Muscle layer of duodenum (tissue), 2 donors: ENCODE data around the gene TSPAN17.
A peak's percentile ranks its signal among the peaks of the same experiment; 100 is the strongest.

Experiments
- H3K27ac ChIP-seq: one replicate; pipeline ENCODE4 v1.7.0; 2013; ENCODE audit warnings: mild to moderate bottlenecking, low read length
- H3K27me3 ChIP-seq: one replicate; pipeline ENCODE4 v1.7.0; 2013; ENCODE audit warnings: low read depth, mild to moderate bottlenecking, control low read depth, low read length
- H3K36me3 ChIP-seq, 2 donors: one replicate each; pipeline ENCODE4 v1.7.0; 2013; ENCODE audit warnings: low read length in 2 of 2, control low read depth in 1 of 2, mild to moderate bottlenecking in 1 of 2; ENCODE audit not compliant: insufficient read depth in 2 of 2, control insufficient read depth in 1 of 2
- H3K4me1 ChIP-seq, 2 donors: one replicate each; pipeline ENCODE4 v1.7.0; 2013; ENCODE audit warnings: low read length in 2 of 2, mild to moderate bottlenecking in 2 of 2, control low read depth in 1 of 2, moderate library complexity in 1 of 2; ENCODE audit not compliant: insufficient read depth in 2 of 2, control insufficient read depth in 1 of 2
- H3K4me3 ChIP-seq, 2 donors: one replicate each; pipeline ENCODE4 v1.7.0; 2013; ENCODE audit warnings: low read length in 2 of 2, low read depth in 1 of 2, mild to moderate bottlenecking in 1 of 2
- H3K9me3 ChIP-seq, 2 donors: one replicate each; pipeline ENCODE4 v1.7.0; 2013; ENCODE audit warnings: low read length in 2 of 2, control low read depth in 1 of 2, mild to moderate bottlenecking in 1 of 2; ENCODE audit not compliant: control insufficient read depth in 1 of 2
- donor health status: healthy.

The TSPAN17 gene

DNA sequence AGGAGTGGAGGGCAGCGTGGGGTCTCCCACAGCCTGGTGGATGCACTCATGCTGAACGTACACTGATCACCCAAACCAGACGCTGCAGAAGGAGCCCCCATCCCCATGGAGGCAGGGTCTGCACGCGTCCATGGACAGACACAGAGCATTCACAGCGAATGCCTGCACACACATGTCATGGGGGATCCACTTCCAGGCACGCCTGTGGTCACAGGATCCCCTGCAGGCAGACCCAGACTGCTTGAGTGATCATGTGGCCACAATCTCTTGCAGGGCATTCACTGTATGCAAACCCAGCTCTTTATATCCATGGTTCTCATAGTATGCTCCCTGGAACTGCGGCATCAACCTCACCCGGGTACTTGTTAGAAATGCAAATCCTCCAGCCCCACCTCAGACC is 22.3 kb upstream of the TSPAN17 start:
- peaks cover 0 to 29% of the 10 kb centered on the region in 2 donors for H3K4me1 ChIP-seq
- H3K27me3 ChIP-seq, result peaks cover 58% of the 10 kb centered on the region
- no peaks in the 10 kb centered on the region for H3K36me3 ChIP-seq
- H3K27ac ChIP-seq, result no peak overlapping the region
- no peak overlapping the region for H3K4me3 ChIP-seq
- no peaks in the 10 kb centered on the region for H3K9me3 ChIP-seq

DNA sequence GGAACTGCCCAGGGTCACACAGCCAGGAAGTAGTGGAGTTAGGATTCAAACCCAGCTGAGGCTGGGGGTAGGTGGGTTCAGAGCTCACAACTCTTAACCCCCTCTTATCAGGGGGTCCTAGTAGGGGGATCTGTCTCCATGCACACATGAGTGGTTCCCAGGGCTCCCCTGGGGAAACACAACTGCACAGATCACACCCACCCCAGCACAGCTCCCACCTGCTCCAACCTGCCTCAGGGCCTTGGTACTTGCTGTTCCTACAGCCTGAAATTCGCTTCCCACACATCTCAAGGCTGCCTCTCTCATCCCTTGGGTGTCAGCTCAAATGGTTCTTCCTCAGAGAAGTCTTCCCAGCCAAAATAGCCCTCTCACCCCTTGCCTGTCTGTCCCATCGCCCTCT is 21.8 kb upstream of the TSPAN17 start:
- Histone ChIP-seq H3K27ac (no peak overlapping the region), H3K4me3 (no peak overlapping the region), H3K27me3 (peaks cover 56% of the 10 kb centered on the region), H3K4me1 (peaks cover 0 to 29% of the 10 kb centered on the region in 2 donors), H3K9me3 (no peaks in the 10 kb centered on the region), H3K36me3 (no peaks in the 10 kb centered on the region)

DNA sequence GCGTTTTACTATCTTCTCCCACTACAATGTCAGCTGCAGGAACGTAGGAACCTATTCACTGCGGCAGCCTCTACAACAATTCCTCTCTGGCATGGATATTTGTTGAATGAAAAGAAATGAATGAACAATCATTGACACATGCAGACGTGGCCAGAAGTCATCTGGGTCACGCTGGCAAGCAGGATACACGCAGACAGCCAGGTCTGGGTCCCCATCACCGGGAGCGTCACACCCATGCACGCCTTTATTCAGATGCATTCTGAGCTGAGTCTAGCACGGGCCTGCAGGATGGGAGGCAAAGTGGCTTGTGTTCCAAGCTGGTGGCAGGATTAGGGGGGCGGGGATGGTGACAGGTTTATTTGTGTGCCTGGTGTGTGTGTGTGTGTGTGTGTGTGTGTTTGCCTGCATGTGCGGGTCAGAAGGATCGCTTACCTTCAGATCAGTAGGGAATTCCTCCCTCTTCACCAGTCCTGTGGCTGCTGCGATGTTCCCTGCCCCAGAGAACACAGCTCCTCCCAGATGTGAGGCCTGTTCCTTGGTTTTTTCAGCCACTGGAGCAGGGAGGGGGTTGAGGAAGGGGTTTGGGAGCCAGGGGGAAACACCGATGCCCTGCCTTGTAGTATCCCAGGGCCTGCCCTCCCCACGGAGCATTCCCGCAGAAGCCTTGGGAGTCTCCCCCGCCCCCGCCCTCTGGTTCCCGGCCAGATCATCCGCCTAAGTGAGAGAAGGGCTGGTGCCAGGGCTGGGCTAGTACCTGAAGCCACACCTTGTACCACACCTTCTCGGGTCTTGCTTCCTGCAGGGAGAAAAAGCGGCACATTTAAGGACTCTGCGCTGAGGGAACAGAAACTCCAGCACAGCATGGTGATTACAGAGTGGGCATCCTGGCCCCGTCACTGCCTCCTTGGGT is 21.1 kb upstream of the TSPAN17 start:
- H3K4me3 ChIP-seq, result no peak overlapping the region
- peaks cover 0 to 24% of the 10 kb centered on the region in 2 donors for H3K4me1 ChIP-seq
- H3K27ac ChIP-seq, result no peak overlapping the region
- H3K36me3 ChIP-seq, result no peaks in the 10 kb centered on the region
- peaks cover 56% of the 10 kb centered on the region for H3K27me3 ChIP-seq
- H3K9me3 ChIP-seq, result no peaks in the 10 kb centered on the region

DNA sequence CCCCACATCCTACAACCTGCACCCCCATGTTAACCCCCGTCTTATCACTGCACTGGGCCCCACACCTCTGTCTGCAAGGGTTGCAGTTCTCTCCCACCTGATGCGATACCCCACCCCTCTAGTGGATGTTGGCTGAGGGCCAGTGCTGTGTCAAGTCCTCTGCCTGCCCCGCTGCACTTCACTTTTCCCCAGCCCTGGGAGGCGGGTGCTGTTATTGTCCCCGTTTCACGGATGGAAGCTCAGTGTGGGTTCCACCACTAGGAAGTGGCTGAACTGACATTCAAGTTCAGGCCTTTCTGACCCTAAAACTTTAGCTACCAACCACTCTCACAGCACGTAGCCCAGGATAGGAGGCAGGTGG is 20.4 kb upstream of the TSPAN17 start:
- Histone ChIP-seq H3K36me3 (no peaks in the 10 kb centered on the region), H3K4me3 (no peak overlapping the region), H3K27ac (no peak overlapping the region), H3K4me1 (peaks cover 0 to 18% of the 10 kb centered on the region in 2 donors), H3K27me3 (peaks cover 52% of the 10 kb centered on the region), H3K9me3 (no peaks in the 10 kb centered on the region)

DNA sequence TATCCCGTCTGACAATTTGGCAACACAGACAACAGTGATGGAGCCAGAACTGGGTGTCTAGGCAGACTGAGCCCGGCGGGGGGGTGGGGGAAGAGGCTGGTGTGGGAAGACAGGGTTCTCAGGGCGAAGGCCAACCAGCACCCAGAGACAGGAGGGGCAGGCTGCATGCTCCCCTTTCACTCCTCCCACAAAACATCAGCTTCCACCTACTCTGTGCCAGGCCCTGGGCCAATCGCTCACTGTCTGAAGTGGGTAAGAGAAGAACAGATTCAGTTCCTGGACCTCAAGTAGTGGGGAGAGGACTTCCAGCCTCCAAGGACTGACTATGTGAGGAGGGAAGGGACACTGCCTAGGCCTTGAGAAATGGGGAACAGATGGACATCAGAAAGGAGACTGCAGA is 19.7 kb upstream of the TSPAN17 start:
- Histone ChIP-seq H3K27me3 (peaks cover 50% of the 10 kb centered on the region), H3K4me3 (no peak overlapping the region), H3K4me1 (peaks cover 0 to 17% of the 10 kb centered on the region in 2 donors)

DNA sequence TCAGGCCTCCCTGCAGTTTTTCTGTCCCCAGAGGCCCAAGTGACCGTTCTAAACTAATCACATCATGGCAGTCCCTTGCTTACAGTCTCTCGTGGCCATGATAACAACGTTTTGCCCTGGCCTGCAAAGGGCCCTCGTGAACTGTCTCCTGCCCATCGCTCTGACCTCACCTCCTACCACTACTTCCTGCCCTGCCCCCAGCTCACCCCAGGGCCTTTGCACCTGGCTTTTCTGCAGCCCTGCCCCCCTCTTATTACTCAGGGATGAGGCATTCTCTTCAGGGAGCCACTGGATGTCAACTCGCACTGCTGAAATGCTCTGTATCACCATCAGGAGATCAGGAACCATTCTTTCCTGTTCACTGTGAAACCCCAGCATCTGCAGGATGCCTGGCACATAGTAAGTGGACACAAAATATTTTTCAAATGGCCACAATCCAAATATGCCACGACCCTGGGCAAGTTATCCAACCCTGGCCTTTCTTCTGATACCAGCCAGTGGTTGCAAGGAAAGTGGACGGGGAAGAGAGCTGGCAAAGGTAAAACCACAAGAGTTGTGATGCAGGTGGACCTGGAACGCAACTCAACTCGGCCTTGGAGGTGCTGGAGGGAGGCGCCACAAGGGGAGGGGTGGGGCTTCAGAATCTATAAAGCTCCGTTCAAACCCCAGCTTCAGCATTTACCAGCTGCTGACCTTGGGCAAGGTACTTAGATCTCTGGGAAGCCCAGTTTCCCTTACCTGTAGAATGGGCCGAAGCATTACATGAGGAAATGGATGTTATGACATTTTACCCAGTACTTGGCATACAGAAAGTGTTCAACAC is 18.7 kb upstream of the TSPAN17 start:
- Histone ChIP-seq H3K4me3 (no peak overlapping the region), H3K27me3 (peaks cover 50% of the 10 kb centered on the region), H3K4me1 (peaks cover 0 to 17% of the 10 kb centered on the region in 2 donors), H3K36me3 (no peaks in the 10 kb centered on the region), H3K27ac (no peak overlapping the region), H3K9me3 (no peaks in the 10 kb centered on the region)

More for the DNA sequence above, 19.7 kb upstream of the TSPAN17 start:
- no peaks in the 10 kb centered on the region for H3K36me3 ChIP-seq
- H3K9me3 ChIP-seq, result no peaks in the 10 kb centered on the region
- no peak overlapping the region for H3K27ac ChIP-seq

DNA sequence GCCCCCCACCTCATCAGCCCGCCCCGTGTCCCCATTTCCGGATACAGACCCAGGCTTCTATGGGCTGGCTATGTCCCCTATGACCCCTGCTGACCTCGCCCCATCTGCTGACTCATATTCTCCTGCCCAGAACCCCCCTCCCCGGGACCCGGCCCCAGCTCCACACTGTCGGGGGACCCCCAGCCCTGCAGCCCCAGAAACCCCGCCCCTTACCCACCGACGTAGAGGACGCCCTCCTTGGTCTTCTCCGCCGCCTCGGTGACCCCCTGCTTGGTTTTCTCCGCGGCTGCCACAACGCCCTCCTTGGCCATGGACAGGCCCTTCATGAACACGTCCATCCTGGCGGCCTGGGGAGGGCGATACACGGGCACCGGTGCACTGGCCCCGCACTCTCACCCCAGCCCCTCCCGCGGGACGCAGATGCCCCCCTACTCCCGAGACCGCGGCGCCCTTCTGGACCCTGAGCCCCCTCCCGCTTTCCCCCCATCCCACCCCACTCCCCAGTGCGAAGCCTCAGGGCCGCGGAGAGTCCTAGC is 17.9 kb upstream of the TSPAN17 start:
- H3K4me1 ChIP-seq, result peaks cover 0 to 17% of the 10 kb centered on the region in 2 donors
- no peak overlapping the region for H3K27ac ChIP-seq
- no peaks in the 10 kb centered on the region for H3K36me3 ChIP-seq
- H3K9me3 ChIP-seq, result no peaks in the 10 kb centered on the region
- H3K27me3 ChIP-seq, result peaks cover 50% of the 10 kb centered on the region
- peak overlapping the region in 1 of 2 donors; percentile 57 for H3K4me3 ChIP-seq

DNA sequence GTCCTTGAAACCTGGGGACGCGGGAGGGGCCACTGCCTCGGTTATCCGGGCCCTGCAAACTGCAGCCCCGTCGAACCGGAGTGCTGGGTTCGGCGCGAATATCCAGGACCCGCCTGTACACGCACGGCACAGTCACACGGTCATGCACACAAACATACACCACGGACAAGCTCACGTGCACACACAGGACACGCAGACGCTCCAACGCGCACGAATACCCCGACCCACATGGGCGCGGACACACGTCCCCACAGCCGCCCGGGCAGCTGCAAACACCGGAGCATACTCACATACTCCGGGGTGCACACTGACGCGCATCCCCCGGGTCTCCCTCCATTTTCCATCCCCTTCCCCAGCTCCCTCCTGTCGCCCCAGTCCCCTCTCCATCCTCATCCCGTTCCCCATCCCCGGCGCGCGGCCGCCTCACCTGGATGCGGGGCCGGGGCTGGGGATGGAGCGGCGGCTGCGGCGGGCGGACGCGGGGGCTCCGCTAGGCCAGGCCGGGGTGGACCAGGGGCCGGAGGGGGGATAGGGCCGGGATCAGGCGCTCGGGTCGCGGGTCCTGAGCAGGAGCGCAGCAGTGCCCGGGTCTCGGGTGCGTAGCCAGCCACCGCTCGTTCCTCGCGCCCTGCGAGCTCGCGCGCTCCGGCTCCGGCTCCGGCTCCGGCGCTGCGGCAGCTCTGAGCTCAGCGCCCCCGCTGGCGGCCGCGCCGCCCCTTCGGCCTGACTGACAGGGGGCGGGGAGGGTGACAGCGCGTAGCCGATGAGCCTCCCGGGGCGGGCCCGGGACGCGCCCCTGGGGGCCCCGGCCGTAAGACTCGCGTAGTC is 17.2 kb upstream of the TSPAN17 start, which contains the start of the genes EIF4E1B and SNCB:
Gene EIF4E1B (plus strand): TSS at position 823 of the 828 bp plus-strand sequence. CDS start 12,113 bp downstream, outside the sequence.
Gene SNCB (minus strand): TSS at position 682 of the 828 bp plus-strand sequence. CDS start 880 bp downstream, outside the sequence.
- Histone ChIP-seq H3K9me3 (no peaks in the 10 kb centered on the region), H3K4me3 (peak within 1 kb of the TSS in 1 of 2 donors; percentile 57), H3K4me1 (peaks cover 0 to 17% of the 10 kb centered on the region in 2 donors), H3K27me3 (peaks cover 50% of the 10 kb centered on the region), H3K27ac (no peak within 1 kb of the TSS), H3K36me3 (no peaks in the 10 kb centered on the region)

DNA sequence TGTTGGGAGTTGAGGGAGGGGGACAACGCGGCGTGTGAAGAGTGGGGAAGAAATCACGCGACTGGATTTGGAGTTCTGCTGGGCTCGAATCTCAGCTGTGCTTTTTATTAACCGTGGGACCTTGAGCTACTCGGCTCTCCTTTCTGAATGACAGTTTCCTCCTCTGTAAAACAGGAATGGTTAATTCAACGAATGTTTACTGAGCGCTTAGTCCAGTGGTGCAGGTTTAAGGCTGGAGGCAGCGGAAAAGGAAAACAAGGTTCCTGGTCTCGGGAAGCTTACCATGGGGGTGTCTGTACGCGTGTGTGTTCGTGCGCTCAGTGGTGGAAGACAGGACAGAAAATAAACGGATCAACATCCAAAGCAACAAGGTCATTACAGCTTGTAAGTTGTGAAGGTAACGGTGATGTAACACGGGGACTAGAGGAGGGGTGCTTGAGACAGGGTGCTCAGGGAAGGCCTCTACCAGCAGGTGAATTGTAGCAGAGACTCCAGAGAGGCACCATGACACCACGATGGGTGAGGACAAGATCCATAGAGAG is 16.5 kb upstream of the TSPAN17 start:
- Histone ChIP-seq H3K4me3 (peak overlapping the region in 1 of 2 donors; percentile 57), H3K9me3 (no peaks in the 10 kb centered on the region), H3K4me1 (peaks cover 0 to 17% of the 10 kb centered on the region in 2 donors), H3K27ac (no peak overlapping the region), H3K27me3 (peaks cover 50% of the 10 kb centered on the region), H3K36me3 (no peaks in the 10 kb centered on the region)

DNA sequence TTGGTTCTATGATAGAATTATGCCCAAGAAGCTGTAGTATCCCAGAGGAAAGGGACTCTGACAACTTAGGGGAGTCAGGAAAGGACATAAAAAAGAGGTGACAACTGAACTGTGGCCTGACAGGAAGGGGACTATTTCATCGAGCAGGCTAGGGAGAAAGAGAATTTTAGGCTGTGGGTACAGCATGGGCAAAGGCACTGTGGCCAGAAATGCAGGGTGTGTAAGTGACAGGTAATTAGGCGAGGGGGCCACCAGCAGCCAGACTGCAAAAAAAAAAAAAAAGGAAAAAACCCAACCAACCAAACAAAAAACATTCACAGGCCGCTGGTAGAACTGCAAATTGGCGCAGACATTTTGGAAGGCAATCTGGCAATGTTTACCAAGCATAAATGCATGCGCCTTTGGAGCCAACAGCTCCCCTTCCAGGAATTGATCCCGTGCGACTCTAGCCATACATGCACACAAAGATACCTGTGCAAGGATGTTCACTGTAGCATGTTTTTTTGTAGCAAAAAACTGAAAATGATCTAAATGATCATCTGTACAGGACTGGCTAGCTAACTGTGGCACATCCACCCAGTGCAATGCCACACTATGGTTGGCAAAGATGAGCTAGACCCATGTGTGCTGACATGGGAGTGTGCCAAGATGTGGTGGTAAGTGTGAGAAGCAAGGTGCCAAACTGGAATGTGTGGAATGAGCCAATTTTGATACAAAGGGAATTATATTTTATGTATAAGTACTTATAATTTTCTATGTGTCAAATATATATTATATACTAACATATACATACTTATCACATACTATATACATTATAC is 15.7 kb upstream of the TSPAN17 start:
- H3K4me3 ChIP-seq, result no peak overlapping the region
- peaks cover 43% of the 10 kb centered on the region for H3K27me3 ChIP-seq
- H3K4me1 ChIP-seq, result peaks cover 0 to 17% of the 10 kb centered on the region in 2 donors
- no peak overlapping the region for H3K27ac ChIP-seq
- no peaks in the 10 kb centered on the region for H3K9me3 ChIP-seq
- H3K36me3 ChIP-seq, result no peaks in the 10 kb centered on the region
